CD4-positive, alpha-beta T cell treated with Interleukin-21 for 1 hour (primary cell): Measurements from ENCODE around the gene ERO1B.

ENCODE experiments used
- DNase-seq: peaks from one replicate; pipeline ENCODE4 v3.0.0-alpha.2; 2020

ERO1B gene

GRCh38 chr1:236176337-236177336, 105.1 kb downstream of the ERO1B start:
- no peak for DNase-seq

GRCh38 chr1:236175642-236176336, 106.0 kb downstream of the ERO1B start:
- no peak for DNase-seq

GRCh38 chr1:236173174-236173767, 108.5 kb downstream of the ERO1B start:
- DNase-seq, result no peak

GRCh38 chr1:236172041-236172579, 109.6 kb downstream of the ERO1B start:
- DNase-seq, result no peak

GRCh38 chr1:236168716-236169429, 112.9 kb downstream of the ERO1B start:
- DNase-seq, result no peak

GRCh38 chr1:236167578-236167977, 114.2 kb downstream of the ERO1B start:
- no peak for DNase-seq

- DNase-seq, result no peak
Observed at GRCh38 chr1:236167154-236167553, 114.6 kb downstream of the ERO1B start.

- no peak for DNase-seq
Observed at GRCh38 chr1:236166041-236166440, 115.7 kb downstream of the ERO1B start.
